Right ventricle myocardium superior (tissue), 1 donor: Measurements from ENCODE around the gene GMDS. TPM values are rescaled to one million over a fixed set of nuclear protein-coding genes. Genes with fewer than 3 reads are reported as not detected.

Source experiments
- ATAC-seq: fragments of 200-7000 bp; cut with Tn5 transposase; one replicate; pipeline ENCODE4 v1.9.1; 2020; ENCODE audit warnings: mild to moderate bottlenecking; ENCODE audit not compliant: poor library complexity
- DNase-seq: peaks from one replicate; pipeline ENCODE4 v3.0.0-alpha.2; 2020
- intact Hi-C: fragments of 100-400 bp; cut with DNase I; formaldehyde crosslinking; loops from one replicate; pipeline ENCODE4 v1.11.2; 2022
- total RNA-seq: library from RNA; stranded (reverse); fragmentation: NEBNext Ultra II Directional; extraction: Animal tissue kit (Norgen Biotek cat#: 25700); gene quantifications from one replicate; pipeline ENCODE4 v1.2.1, GENCODE V29; 2021
- donor health status: DM: no; HTN: yes; CAD: no; lungs with severe emphysema.

GMDS gene
- total RNA-seq, 1 donor from 2014 or later: 4.9 TPM

DNA sequence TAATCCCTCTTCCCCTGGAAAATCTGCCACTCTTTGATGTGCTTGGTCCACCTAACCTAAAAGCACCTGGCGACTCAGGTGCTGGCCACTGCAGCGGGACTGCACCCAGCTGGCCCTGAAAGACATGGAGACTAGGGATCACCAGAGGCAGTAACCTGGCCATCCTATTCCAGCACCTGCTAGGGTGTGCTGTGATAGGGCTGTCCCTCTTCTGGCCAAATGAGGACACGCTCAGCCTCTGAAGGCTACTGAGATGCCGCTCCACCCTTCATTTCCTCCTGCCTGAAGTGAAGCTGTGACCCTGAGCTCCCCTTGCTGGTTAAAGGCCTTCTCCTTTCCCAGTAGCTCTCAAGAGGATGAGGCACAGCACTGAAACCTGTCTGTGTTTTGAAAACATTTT, 611.3 kb downstream of the GMDS start:
- DNase-seq: no peak
- no peak for ATAC-seq
- intact Hi-C loops: no loop called here

DNA sequence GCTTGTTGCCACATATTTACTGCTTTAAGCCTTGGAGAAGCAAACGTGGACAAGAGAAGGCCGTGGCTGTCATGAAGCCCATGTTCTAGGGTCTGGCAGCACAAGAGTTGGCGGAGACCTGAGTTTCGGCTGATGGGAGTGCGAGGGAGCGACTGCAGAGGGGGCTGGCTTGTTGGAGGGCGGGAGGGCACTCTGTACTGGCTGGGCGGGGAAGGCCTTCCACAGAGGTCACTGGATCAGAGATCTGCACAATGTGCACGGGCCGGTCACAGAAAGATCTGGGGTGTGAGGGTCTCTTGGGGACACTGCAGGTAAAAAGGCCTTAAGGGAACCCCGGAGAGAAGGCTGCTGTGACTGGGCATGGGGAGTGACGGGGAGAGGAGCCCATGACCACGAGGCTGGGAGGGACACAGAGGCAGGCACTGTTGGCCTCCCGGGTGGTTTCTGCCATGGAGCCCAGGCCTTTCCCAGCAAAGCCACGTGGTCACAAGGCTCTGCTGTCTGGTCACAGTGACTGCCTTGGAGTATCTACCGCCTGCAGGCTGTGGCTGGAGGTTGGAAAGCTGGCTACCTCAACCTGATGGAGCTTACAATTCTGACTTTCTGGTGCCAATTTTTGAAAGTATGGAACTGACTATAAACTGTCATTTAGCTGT, 611.9 kb downstream of the GMDS start:
- ATAC-seq: no peak
- DNase-seq: no peak
- intact Hi-C loops: no loop called here

GRCh38 chr6:1631251-1631650, 614.2 kb downstream of the GMDS start:
- intact Hi-C loops: no loop called here
- ATAC-seq: no peak
- no peak for DNase-seq

DNA sequence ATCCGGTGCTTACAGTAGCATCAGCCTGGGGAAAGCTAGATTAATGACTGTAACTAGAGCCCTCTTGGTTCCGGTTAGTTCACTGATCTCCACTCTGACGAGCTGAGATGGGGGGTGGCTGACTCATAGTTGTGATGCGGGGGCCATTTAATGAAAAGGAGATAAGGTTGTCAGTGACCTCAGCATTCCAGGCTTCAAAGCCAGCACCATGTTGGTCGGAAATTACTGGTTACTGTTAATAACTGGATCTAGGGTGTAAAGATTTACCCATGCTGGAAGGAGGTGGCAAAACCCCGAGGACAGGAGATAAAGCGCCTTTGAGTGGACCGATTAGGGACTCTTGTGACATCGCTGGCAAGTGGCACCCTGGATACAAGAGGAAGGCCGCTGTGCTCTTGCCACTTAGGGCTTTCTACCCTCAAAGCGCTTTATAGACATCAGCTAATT, 614.6 kb downstream of the GMDS start:
- intact Hi-C loops: no loop called here
- DNase-seq (no peak), ATAC-seq (no peak)

DNA sequence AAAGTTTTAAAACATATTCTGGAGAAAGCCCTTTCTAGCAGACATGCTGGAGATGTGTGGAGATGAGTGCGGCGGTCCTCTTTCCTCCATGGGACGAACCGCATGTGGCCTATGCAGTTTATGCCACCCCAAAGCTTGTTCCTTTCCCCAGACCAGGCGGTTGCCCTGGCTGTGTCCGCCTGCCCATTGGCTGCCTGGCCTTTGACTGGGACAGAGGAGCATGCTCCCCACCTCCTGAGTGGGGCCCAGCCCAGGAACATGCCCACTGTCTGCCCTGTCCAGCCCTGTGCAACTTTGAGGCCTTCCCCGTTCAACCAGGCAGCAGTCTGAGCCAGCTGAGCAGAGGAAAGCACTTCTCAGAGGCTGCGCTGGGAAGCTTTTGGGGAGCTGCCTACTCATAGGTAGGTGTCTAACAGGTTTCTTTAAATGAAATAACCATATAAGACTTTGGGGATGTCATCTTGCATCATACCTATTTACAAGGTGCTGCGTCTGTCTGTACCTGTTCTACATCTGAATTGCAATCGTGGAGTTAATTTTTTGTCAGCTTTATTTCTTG, 615.1 kb downstream of the GMDS start:
- intact Hi-C loops: no loop called here
- DNase-seq: no peak
- ATAC-seq: no peak

GRCh38 chr6:1629316-1629715, 616.1 kb downstream of the GMDS start:
- intact Hi-C loops: no loop called here
- ATAC-seq (no peak), DNase-seq (no peak)

DNA sequence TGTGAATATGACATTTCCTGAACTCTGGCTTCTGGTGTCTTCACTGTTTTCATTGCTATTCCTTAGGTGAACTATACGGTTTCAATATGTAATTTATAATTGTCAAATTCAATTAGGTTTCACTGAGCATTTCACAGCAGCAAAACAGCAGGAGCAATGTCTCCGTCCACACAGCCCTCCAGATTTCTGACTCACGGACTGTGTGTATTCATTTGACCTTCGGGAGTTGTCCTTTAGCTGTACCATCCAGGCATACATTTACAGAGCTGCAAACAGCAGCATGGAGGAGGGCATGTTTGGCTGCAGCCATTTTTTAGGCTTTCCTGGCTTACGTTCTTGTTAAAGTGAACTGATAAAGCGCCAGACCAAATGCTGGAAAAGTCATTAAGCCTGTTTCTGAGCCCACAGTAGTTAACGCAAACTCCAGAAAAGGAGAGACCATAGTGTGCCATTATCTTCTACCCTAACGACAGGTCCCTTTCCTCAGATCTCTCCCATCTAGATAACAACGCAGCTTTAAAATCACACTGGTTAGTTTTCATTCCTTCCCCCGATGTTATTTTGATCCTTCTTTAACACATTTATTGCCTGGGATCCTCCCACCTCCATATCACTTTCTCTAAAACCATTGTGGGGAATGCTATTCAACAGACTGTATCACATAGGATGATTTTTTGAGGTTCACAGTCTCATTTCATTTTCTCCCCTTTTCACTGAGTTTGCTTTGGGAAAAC, 617.4 kb downstream of the GMDS start:
- DNase-seq (no peak), ATAC-seq (no peak)
- intact Hi-C loops: no loop called here

DNA sequence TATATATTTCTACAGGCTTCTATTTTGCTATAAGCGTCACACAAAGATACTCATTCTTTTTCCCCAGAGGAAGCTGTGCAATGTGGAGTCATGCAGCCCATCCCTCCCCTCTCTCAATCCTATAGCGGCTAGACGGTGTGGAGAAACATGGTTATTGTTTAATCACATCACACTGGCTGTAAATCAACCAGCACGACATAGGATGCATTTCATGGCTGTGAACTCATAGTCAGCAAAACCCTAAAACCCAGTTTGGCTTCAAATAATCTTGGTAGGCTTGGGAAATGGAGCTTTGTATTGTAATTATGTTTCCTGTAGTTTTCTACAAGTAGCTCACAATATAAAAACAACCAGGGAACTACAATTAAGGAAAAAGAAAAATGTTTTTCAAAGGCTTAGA, 618.9 kb downstream of the GMDS start:
- DNase-seq (no peak), ATAC-seq (no peak)
- intact Hi-C loops: no loop called here

GRCh38 chr6:1625794-1626435, 619.5 kb downstream of the GMDS start:
- intact Hi-C loops: no loop called here
- no peak for ATAC-seq
- no peak for DNase-seq

DNA sequence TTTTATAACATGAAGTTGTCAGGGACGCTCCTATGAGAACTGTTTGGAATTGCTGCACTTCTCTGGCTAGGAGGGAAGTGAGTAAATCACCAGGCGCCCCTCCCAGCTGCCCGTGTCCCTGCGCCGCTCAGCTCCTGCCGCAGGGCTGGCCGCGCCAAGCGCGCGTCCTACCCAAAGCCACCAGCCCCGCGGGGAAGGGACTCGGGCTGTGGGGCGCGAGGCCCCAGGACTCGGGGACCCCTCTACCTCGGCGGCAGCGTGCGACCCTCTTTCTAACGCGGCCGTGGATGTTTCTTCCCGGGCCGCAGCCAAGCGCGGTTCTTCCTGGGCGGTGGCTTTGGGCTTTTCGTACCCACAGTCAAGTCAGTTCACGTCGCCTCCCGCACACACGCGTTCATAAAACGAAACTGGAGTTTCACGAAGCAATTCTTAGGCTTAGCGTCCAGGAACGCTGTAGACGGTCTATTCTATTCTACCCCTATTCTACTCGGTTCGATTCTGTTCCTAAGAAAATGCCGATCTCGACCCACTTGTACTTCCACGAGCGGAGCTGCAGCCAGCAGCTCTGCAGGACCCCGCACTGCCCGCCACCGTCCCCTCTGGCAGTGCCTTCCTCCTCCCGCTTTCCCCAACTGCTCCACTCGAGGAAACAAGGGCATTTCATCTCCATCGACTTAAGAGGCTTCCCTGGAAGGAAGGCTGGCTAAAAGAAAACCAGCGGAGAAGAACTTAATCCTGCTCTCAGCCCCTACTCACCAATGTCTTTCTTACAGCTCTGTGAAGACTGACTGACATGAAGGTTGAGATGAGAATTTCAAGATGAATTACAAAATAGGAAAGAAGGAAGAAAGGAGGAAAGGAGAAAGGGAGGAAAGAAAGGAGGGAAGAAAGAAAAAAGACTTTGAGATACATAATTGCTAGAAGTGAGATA, 620.3 kb downstream of the GMDS start:
- DNase-seq (no peak), ATAC-seq (peak; percentile 75)
- intact Hi-C loops: no loop called here

DNA sequence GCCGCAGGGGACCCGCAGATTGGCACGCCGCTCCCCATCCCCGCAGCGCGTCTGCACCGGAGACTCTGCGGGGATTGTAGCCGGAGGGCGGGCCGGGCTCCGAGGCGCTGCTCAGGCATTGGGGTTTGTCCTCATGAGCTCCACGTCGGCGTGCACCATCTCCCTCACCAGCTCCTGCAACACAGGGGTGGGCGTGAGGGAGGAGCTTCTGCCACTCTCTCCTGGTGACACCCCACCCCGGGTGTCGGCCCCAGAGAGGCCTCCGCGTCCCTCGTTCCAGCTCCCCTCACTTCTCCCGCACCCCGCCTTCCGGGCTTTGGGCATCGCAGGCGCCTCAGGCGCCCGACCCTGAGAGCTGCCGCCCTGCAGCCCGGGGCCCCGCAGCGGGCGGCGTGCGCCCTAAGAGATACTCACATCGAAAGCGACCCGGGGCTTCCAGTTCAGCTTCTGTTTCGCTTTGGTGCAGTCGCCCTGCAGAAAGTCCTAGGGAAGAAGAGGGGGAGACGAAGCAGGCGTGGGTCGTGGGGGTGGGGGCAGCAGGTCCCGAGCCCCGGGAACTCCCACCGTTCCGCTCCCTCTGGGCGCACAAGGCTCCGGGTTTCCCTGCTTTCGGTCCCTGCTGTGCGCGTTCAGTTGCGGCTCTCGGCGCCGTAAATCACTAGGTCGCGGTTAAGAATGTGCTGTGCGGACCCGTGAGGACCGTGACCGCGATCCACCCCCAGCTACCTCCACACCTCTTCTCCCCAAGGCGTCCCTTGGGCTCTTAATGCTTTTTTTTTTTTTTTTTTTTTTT, 621.2 kb downstream of the GMDS start:
- DNase-seq (no peak), ATAC-seq (peak; percentile 25)
- intact Hi-C loops: no loop called here

DNA sequence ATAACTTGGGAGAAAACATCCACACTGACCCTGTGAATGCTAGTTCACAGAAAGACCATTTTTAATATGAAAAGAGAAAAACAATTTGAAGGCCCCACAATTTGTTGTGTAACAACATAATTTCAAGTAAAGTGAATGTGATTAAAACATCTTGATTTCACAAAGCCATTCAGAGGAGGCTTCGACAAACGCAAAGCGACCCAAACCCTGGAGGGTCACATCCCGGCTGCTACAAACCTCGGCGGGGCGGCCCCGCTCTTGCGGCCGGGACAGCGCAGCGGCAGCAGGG, 621.7 kb downstream of the GMDS start:
- ATAC-seq: no peak
- intact Hi-C loops: no loop called here
- no peak for DNase-seq

GRCh38 chr6:1622851-1623768, 622.3 kb downstream of the GMDS start:
- DNase-seq (no peak), ATAC-seq (no peak)
- intact Hi-C loops: no loop called here

GRCh38 chr6:1622220-1622850, 623.1 kb downstream of the GMDS start:
- intact Hi-C loops: no loop called here
- no peak for DNase-seq
- ATAC-seq: no peak

GRCh38 chr6:1621070-1621701, 624.2 kb downstream of the GMDS start:
- ATAC-seq (no peak), DNase-seq (no peak)
- intact Hi-C loops: no loop called here

- no peak for DNase-seq
- intact Hi-C loops: no loop called here
- no peak for ATAC-seq
Observed at GRCh38 chr6:1620504-1621069, 624.8 kb downstream of the GMDS start.
